Suprapubic skin (tissue), 4 donors: ENCODE data around the gene OR2C3. TPM values are rescaled to one million over a fixed set of nuclear protein-coding genes. Genes with fewer than 3 reads are reported as not detected.

ENCODE experiments used
- DNase-seq, 2 donors: peaks; one replicate each; pipeline ENCODE4 v3.0.0-alpha.2; 2019; ENCODE audit warnings: low spot score in 2 of 2
- H3K27ac ChIP-seq: fragments of 200-600 bp; sonication (generic); one replicate; pipeline ENCODE4 v1.5.1; 2019
- H3K27me3 ChIP-seq: fragments of 200-600 bp; sonication (generic); one replicate; pipeline ENCODE4 v1.5.1; 2019
- H3K36me3 ChIP-seq: fragments of 200-600 bp; sonication (generic); one replicate; pipeline ENCODE4 v1.5.1; 2019
- H3K4me1 ChIP-seq: fragments of 200-600 bp; sonication (generic); one replicate; pipeline ENCODE4 v1.5.1; 2019
- H3K4me3 ChIP-seq: fragments of 200-600 bp; sonication (generic); one replicate; pipeline ENCODE4 v1.5.1; 2019; ENCODE audit warnings: mild to moderate bottlenecking
- H3K9me3 ChIP-seq: fragments of 200-600 bp; sonication (generic); one replicate; pipeline ENCODE4 v1.5.1; 2019
- EP300 ChIP-seq: sonication (generic); formaldehyde crosslinking; IDR thresholded peaks from one replicate; pipeline ENCODE4 v1.6.1; 2017; ENCODE audit warnings: antibody characterized with exemption
- POLR2A ChIP-seq, 2 donors: fragments of 450-650 bp; IDR thresholded peaks; one replicate each; pipeline ENCODE4 v1.6.1; 2017; ENCODE audit warnings: antibody characterized with exemption in 2 of 2, mild to moderate bottlenecking in 2 of 2, moderate library complexity in 2 of 2
- POLR2AphosphoS5 ChIP-seq, 3 donors: sonication (generic); formaldehyde crosslinking; IDR thresholded peaks; one replicate each; pipeline ENCODE4 v1.6.1; 2017; ENCODE audit warnings: antibody characterized with exemption in 3 of 3
- WGBS: methylation state at CpG from one replicate; pipeline ENCODE4 v1.1.5; 2018; 5-methylcytosine and 5-hydroxymethylcytosine counted together
- total RNA-seq, 4 donors: library from RNA; depleted of rRNA; stranded (reverse); fragments of >200 nt; gene quantifications; one replicate each; pipeline ENCODE4 v1.1.0, GENCODE V29; 2016
- TF ChIP-seq, protein P1 (sequence below), 2 donors: fragments of 200-600 bp in 1 of 2; fragments of 450-650 bp in 1 of 2; sonication (generic) in 1 of 2; IDR thresholded peaks; one replicate each; pipeline ENCODE4 v1.5.1; 2016 to 2019; ENCODE audit warnings: antibody characterized with exemption in 2 of 2, mild to moderate bottlenecking in 1 of 2, moderate library complexity in 1 of 2

OR2C3 gene
- total RNA-seq, 4 donors from 2014 or later: not detected

GRCh38 chr1:247517795-247518612 is 18.2 kb downstream of the OR2C3 start:
- 73% methylated on average over 44 of the region's 72 CpGs for WGBS
- Histone ChIP-seq H3K27me3 (no peaks in the 10 kb centered on the region), H3K9me3 (no peaks in the 10 kb centered on the region), H3K4me1 (no peaks in the 10 kb centered on the region), H3K36me3 (no peaks in the 10 kb centered on the region), H3K4me3 (no peak overlapping the region), H3K27ac (no peak overlapping the region)
- no peak for DNase-seq
- TF ChIP-seq POLR2AphosphoS5 (IDR thresholded peaks at IDR 0.05) (no peak), EP300 (no peak)
- TF ChIP-seq, protein P1, sequence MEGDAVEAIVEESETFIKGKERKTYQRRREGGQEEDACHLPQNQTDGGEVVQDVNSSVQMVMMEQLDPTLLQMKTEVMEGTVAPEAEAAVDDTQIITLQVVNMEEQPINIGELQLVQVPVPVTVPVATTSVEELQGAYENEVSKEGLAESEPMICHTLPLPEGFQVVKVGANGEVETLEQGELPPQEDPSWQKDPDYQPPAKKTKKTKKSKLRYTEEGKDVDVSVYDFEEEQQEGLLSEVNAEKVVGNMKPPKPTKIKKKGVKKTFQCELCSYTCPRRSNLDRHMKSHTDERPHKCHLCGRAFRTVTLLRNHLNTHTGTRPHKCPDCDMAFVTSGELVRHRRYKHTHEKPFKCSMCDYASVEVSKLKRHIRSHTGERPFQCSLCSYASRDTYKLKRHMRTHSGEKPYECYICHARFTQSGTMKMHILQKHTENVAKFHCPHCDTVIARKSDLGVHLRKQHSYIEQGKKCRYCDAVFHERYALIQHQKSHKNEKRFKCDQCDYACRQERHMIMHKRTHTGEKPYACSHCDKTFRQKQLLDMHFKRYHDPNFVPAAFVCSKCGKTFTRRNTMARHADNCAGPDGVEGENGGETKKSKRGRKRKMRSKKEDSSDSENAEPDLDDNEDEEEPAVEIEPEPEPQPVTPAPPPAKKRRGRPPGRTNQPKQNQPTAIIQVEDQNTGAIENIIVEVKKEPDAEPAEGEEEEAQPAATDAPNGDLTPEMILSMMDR (IDR thresholded peaks at IDR 0.05): no peak

- no peaks in the 10 kb centered on the region for H3K36me3 ChIP-seq
- 37% methylated on average over 3 of the region's 3 CpGs for WGBS
- H3K9me3 ChIP-seq: no peaks in the 10 kb centered on the region
- no peaks in the 10 kb centered on the region for H3K4me1 ChIP-seq
- no peak overlapping the region for H3K27ac ChIP-seq
- TF ChIP-seq POLR2AphosphoS5 (IDR thresholded peaks at IDR 0.05) (no peak), EP300 (no peak), POLR2A (IDR thresholded peaks at IDR 0.05) (no peak)
- TF ChIP-seq, protein P1 (IDR thresholded peaks at IDR 0.05): no peak
- H3K4me3 ChIP-seq: no peak overlapping the region
- no peak for DNase-seq
- no peaks in the 10 kb centered on the region for H3K27me3 ChIP-seq
These were observed 29.4 kb downstream of the OR2C3 start for GRCh38 chr1:247506831-247507230.

- Histone ChIP-seq H3K27me3 (no peaks in the 10 kb centered on the region), H3K4me3 (no peak overlapping the region), H3K36me3 (no peaks in the 10 kb centered on the region), H3K27ac (no peak overlapping the region), H3K9me3 (no peaks in the 10 kb centered on the region), H3K4me1 (no peaks in the 10 kb centered on the region)
- no peak for DNase-seq
- WGBS: 74% methylated on average over 3 of the region's 3 CpGs
- TF ChIP-seq, protein P1 (IDR thresholded peaks at IDR 0.05): no peak
- TF ChIP-seq POLR2AphosphoS5 (IDR thresholded peaks at IDR 0.05) (no peak), EP300 (no peak), POLR2A (IDR thresholded peaks at IDR 0.05) (no peak)
These were observed 35.4 kb downstream of the OR2C3 start for GRCh38 chr1:247500865-247501264.

DNA sequence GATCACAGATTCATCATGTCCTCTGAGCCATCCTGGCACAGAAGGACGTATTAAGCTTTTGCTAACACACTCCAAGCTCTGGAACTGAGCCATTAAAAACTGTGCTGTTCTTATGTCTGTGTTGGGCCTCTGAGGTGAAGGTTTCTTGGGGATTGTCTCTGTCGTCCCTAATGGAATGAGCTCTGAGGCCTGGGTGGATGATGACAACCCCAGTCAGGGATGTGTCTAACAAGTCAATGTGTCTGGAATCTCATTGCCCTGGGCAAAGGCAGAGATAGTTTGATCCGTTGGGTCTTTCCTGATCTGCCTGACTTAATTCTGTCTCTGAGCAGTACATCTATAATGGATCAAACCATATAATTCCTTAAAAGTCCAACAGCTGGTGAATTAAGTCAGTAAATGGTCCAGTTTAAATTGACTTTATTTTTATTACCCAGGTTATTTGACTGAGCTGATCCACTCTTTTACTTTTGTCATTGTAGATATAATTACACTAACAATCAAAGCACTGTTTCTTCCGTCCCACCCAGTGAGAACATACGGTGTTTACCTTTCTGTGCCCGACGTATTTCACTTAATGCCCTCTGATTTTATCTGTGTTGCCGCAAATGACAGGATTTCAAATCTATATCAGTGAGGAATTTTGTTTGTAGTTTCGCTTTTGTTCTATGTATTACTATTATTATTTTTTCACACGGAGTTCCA is 39.5 kb downstream of the OR2C3 start:
- Histone ChIP-seq H3K4me3 (no peak overlapping the region), H3K27me3 (peaks cover 2% of the 10 kb centered on the region), H3K27ac (no peak overlapping the region), H3K4me1 (no peaks in the 10 kb centered on the region), H3K36me3 (no peaks in the 10 kb centered on the region), H3K9me3 (no peaks in the 10 kb centered on the region)
- no peak for TF ChIP-seq POLR2A (IDR thresholded peaks at IDR 0.05)
- TF ChIP-seq EP300: no peak
- TF ChIP-seq, protein P1 (IDR thresholded peaks at IDR 0.05): no peak
- no peak for TF ChIP-seq POLR2AphosphoS5 (IDR thresholded peaks at IDR 0.05)
- WGBS: 54% methylated on average over 10 of the region's 10 CpGs
- DNase-seq: no peak

DNA sequence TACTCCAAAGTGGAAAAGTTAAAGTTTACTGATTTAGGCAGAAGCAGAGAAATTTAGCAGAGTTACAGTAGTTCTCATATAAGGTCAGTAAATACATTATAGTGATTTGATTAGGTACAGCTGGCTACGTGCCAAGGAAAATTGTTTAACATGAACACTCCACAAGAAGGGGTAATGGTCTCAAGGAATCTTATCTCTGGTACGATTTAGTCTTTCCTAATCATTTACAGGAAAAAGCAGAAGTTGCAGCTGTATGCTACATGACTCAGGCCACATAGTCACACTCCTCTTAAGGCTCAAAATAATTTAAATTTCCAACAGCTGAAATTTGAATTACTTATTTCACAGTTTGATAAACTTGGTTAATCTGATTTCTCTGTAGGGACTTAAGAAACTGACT is 41.5 kb downstream of the OR2C3 start:
- TF ChIP-seq POLR2A (IDR thresholded peaks at IDR 0.05): no peak
- TF ChIP-seq EP300: no peak
- no peak for TF ChIP-seq POLR2AphosphoS5 (IDR thresholded peaks at IDR 0.05)
- TF ChIP-seq, protein P1 (IDR thresholded peaks at IDR 0.05): no peak
- DNase-seq: no peak
- no peaks in the 10 kb centered on the region for H3K9me3 ChIP-seq
- H3K36me3 ChIP-seq: no peaks in the 10 kb centered on the region
- WGBS: 31% methylated on average over 2 of the region's 2 CpGs
- no peak overlapping the region for H3K4me3 ChIP-seq
- no peaks in the 10 kb centered on the region for H3K4me1 ChIP-seq
- H3K27me3 ChIP-seq: peaks cover 10% of the 10 kb centered on the region
- H3K27ac ChIP-seq: no peak overlapping the region
